VCaP (cell line): Measurements from ENCODE around the gene SLC44A5.

Experiments used
- H3K27ac ChIP-seq: fragments of 450-650 bp; 2 replicates; pipeline ENCODE4 v1.5.1; 2017
- CTCF ChIP-seq: fragments of 450-650 bp; conservative IDR thresholded peaks from 2 replicates; pipeline ENCODE4 v1.5.1; 2017; ENCODE audit warnings: mild to moderate bottlenecking, moderate library complexity

The SLC44A5 gene

GRCh38 chr1:75345538-75346292 is 265.2 kb downstream of the SLC44A5 start:
- TF ChIP-seq CTCF = no peak
- H3K27ac ChIP-seq = no peak overlapping the region

- TF ChIP-seq CTCF = no peak
- H3K27ac ChIP-seq = no peak overlapping the region
These were observed 268.1 kb downstream of the SLC44A5 start for GRCh38 chr1:75342786-75343185.

- H3K27ac ChIP-seq = no peak overlapping the region
- no peak for TF ChIP-seq CTCF
These were observed 269.4 kb downstream of the SLC44A5 start for GRCh38 chr1:75341537-75341936.

- no peak for TF ChIP-seq CTCF
- no peak overlapping the region for H3K27ac ChIP-seq
These were observed 272.1 kb downstream of the SLC44A5 start for GRCh38 chr1:75338616-75339483.

GRCh38 chr1:75334876-75335389 is 276.0 kb downstream of the SLC44A5 start:
- no peak overlapping the region for H3K27ac ChIP-seq
- TF ChIP-seq CTCF = no peak

- TF ChIP-seq CTCF = no peak
- no peak overlapping the region for H3K27ac ChIP-seq
These were observed 280.3 kb downstream of the SLC44A5 start for GRCh38 chr1:75330624-75331023.

GRCh38 chr1:75328691-75329090 is 282.2 kb downstream of the SLC44A5 start:
- no peak overlapping the region for H3K27ac ChIP-seq
- TF ChIP-seq CTCF = no peak
